Mucosa of descending colon (tissue), 3 donors: ENCODE measurements around the gene KITLG. TPM values are rescaled to one million over a fixed set of nuclear protein-coding genes. Genes with fewer than 3 reads are reported as not detected.

Experiments used
- ATAC-seq: fragments of 200-7000 bp; cut with Tn5 transposase; one replicate; pipeline ENCODE4 v1.9.1; 2020; ENCODE audit warnings: mild to moderate bottlenecking, moderate library complexity
- DNase-seq, 3 donors: peaks; one replicate each; pipeline ENCODE4 v3.0.0-alpha.2; 2020
- H3K36me3 ChIP-seq: fragments of 200-600 bp; one replicate; pipeline ENCODE4 v1.8.0; 2021; ENCODE audit warnings: low read depth, mild to moderate bottlenecking
- H3K4me1 ChIP-seq: fragments of 200-600 bp; one replicate; pipeline ENCODE4 v1.8.0; 2021; ENCODE audit warnings: low read depth, mild to moderate bottlenecking
- H3K4me3 ChIP-seq: fragments of 200-600 bp; one replicate; pipeline ENCODE4 v1.8.0; 2021; ENCODE audit warnings: mild to moderate bottlenecking
- H3K9me3 ChIP-seq: fragments of 200-600 bp; one replicate; pipeline ENCODE4 v1.8.0; 2021; ENCODE audit warnings: mild to moderate bottlenecking
- intact Hi-C, 2 donors: fragments of 100-400 bp; cut with DNase I in 1 of 2; cut with micrococcal nuclease in 1 of 2; formaldehyde crosslinking; loops; one replicate each; pipeline versions ENCODE4 v1.11.0 to v1.11.1; 2022; cut with DNase I, micrococcal nuclease
- total RNA-seq, 3 donors: library from RNA; stranded (reverse); fragmentation: NEBNext Ultra II Directional in 2 of 3; extraction: Animal tissue kit (Norgen Biotek cat#: 25700) in 2 of 3; gene quantifications; one replicate each; pipeline versions ENCODE4 v1.2.1 to v1.2.4, GENCODE V29; 2021 to 2023
- TF ChIP-seq, protein P1 (sequence below): fragments of 200-600 bp; IDR thresholded peaks from one replicate; pipeline ENCODE4 v1.8.0; 2022; ENCODE audit warnings: antibody characterized with exemption, mild to moderate bottlenecking
- donor health status: DM: no; HTN: no; CAD: no; lungs with moderate emphysema.
- donor health status: DM: no; HTN: no; CAD: no.
- donor health status: DM: no; HTN: yes; CAD: no.

The KITLG gene
- total RNA-seq, 3 donors from 2014 or later = 28.5 to 96.2 (median 37.4) TPM

DNA sequence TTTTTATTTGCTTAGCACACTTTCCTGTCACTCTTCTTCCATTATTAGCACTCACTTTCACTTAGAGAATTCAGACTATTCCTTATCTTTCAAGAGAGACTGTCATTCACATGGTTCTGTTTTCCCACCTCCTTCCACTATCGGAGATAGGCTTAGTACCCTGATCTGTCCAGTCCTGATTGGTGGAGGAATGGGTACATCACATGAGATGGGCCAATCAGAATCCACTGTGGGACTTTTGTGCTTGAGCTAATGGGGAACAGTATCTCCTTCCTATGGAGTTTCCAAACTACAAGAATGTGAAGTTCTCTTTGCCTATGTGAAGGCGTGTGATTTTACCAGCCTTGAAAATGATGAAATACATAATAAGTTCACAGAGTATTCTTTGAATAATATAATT, 4.8 kb upstream of the KITLG start:
- intact Hi-C loops = no loop called here
- no peaks in the 10 kb centered on the region for H3K36me3 ChIP-seq
- TF ChIP-seq, protein P1, sequence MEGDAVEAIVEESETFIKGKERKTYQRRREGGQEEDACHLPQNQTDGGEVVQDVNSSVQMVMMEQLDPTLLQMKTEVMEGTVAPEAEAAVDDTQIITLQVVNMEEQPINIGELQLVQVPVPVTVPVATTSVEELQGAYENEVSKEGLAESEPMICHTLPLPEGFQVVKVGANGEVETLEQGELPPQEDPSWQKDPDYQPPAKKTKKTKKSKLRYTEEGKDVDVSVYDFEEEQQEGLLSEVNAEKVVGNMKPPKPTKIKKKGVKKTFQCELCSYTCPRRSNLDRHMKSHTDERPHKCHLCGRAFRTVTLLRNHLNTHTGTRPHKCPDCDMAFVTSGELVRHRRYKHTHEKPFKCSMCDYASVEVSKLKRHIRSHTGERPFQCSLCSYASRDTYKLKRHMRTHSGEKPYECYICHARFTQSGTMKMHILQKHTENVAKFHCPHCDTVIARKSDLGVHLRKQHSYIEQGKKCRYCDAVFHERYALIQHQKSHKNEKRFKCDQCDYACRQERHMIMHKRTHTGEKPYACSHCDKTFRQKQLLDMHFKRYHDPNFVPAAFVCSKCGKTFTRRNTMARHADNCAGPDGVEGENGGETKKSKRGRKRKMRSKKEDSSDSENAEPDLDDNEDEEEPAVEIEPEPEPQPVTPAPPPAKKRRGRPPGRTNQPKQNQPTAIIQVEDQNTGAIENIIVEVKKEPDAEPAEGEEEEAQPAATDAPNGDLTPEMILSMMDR = no peak
- ATAC-seq (no peak), DNase-seq (no peak)
- H3K4me3 ChIP-seq = no peak overlapping the region
- H3K4me1 ChIP-seq = no peaks in the 10 kb centered on the region
- peaks cover 7% of the 10 kb centered on the region for H3K9me3 ChIP-seq

DNA sequence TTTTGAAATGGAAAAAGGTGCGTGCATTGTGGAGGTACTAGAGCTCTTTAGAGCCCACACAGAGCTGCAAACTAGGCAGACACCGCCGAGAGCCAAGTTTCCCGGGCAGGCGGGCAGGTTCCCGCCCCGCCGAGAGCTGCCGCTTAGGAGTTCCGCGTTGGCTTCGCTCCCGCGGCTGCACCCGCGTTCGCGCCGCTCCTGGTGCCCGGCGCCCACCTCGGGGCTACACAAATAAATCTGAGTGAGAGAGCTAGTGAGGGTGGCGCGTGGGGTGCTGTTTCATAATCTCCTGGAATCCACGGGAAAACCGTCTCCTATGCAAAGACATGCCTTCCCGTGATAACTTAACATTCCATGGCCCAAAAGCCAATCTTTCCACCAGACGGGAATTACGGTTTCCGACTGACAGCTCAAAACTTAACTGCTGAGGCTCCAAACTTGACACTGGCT, 645 bp downstream of the KITLG start:
- no peaks in the 10 kb centered on the region for H3K9me3 ChIP-seq
- DNase-seq = peak; percentile 65 to 77 (median 65)
- peaks cover 25% of the 10 kb centered on the region for H3K4me1 ChIP-seq
- peak overlapping the region; percentile 67 for H3K4me3 ChIP-seq
- intact Hi-C loops = loop anchor here in 1 of 2 donors (5.0 kb wide), 1 partner anchor 413 kb away; no protein-coding TSS in a partner anchor
- H3K36me3 ChIP-seq = no peaks in the 10 kb centered on the region
- TF ChIP-seq, protein P1 = no peak
- peak; percentile 67 for ATAC-seq

DNA sequence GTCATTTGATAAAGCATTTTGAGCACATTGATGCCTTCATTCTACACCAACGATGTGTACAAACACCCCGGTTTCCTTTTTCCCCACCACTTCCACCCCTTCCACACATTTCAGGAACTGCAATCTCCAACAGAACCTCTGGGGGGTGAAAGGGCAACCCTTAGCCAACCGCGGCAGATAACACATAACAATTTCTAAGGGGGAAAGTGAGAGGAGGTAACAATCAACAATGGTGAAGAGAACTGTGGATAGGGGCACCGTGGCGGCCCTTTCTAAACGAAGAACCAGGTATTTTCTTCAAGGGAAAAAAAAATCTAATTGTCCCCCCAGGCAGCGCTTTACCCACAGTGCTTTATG, 1.1 kb downstream of the KITLG start:
- DNase-seq (peak; percentile 33 to 64 (median 40)), ATAC-seq (peak; percentile 56)
- Histone ChIP-seq H3K36me3 (no peaks in the 10 kb centered on the region), H3K9me3 (no peaks in the 10 kb centered on the region), H3K4me1 (peaks cover 29% of the 10 kb centered on the region), H3K4me3 (peak overlapping the region; percentile 67)
- intact Hi-C loops = no loop called here
- TF ChIP-seq, protein P1 = peak; percentile 39

DNA sequence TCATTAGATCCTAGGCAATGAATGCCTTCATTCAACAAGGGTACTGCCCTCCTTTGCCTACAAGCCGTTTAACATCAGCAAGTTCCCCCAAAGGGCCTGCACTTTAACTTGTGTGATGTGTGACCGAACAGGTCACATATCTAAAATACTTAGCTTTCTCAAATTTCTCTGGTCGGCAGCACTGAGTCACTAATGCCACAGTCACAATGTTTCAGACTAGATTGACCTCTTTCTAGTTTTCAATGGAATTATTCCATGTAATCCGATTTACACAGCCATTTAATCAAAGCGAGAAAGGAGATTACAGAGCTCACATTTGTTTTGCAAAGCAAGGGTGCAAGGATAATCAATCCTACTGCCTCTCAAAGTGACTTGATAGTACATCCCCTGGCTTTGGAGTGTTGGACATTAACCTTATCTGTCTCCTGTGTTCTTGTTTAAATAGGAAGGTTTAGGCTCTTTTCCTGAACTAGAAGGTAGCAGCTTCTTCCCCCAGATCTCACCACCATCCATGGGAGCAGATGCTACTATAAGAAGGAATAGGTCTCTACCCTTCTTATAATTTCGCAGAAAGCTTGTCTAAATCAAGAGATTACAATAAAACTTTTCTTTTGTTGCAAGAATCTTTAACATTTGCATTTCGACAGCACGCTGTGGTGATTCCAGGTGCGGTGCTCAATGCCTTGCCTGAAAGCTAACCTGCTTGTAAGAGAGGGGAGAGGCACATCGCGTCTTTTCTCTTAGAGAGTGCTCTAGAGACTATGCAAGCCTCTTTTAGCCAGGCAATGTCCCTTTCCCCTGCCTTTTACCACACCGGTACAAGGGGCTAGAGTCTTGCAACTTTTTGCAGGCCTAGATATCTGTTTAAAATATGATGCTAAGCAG, 1.8 kb downstream of the KITLG start:
- no peak for DNase-seq
- Histone ChIP-seq H3K36me3 (no peaks in the 10 kb centered on the region), H3K9me3 (no peaks in the 10 kb centered on the region), H3K4me1 (peaks cover 29% of the 10 kb centered on the region), H3K4me3 (peak overlapping the region; percentile 67)
- peak; percentile 13 for ATAC-seq
- intact Hi-C loops = no loop called here
- TF ChIP-seq, protein P1 = no peak

DNA sequence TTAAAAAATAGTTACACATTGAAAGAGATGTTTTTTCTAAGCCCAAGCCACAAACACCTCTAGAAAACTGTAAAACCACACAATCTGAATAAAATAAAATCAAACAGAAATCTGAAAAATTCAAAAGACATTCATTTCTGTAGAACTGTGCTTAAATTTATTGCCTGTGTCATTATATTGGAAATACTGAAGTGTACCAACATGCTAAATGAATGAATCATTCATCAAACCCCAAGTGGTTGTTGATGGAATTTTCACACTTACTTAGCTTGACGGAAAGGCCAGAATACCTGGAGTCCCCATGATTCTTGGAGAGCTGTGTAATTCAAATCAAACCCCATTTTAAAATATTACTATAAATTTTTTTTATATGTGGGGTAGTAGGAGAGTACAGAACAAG, 2.7 kb downstream of the KITLG start:
- Histone ChIP-seq H3K4me1 (peaks cover 29% of the 10 kb centered on the region), H3K36me3 (no peaks in the 10 kb centered on the region), H3K9me3 (no peaks in the 10 kb centered on the region), H3K4me3 (no peak overlapping the region)
- TF ChIP-seq, protein P1 = no peak
- ATAC-seq = no peak
- intact Hi-C loops = no loop called here
- no peak for DNase-seq
